Measurements from ENCODE around the gene LRRC55.

LRRC55 gene

GRCh38 chr11:57235761-57236703 lies 54.3 kb downstream of the LRRC55 start:
- DNase-seq (ENCODE audit: low read depth in 1 of 2, low spot score in 1 of 2) = no peak

GRCh38 chr11:57237204-57237681 lies 55.5 kb downstream of the LRRC55 start, which contains the start of gene APLNR:
TSS of gene APLNR (minus strand) at chr11:57237250. CDS start at chr11:57237004, 246 bp downstream.
- DNase-seq (ENCODE audit: low read depth in 1 of 2, low spot score in 1 of 2) = no peak

- DNase-seq (ENCODE audit: low read depth in 1 of 2, low spot score in 1 of 2) = no peak
Measured at GRCh38 chr11:57239348-57239747, 57.6 kb downstream of the LRRC55 start.

- DNase-seq (ENCODE audit: low read depth in 1 of 2, low spot score in 1 of 2) = no peak
Measured at GRCh38 chr11:57240007-57240406, 58.3 kb downstream of the LRRC55 start.

GRCh38 chr11:57240757-57241156 lies 59.0 kb downstream of the LRRC55 start:
- DNase-seq (ENCODE audit: low read depth in 1 of 2, low spot score in 1 of 2) = no peak

Measured in stimulated activated CD4-positive, alpha-beta T cell treated with anti-CD3 and anti-CD28 coated beads, Interleukin-15, amount 100 ng/mL, for 1 hour (primary cell).